Cardiac septum (tissue), 1 donor: ENCODE results near the gene GAGE2A. TPM values are rescaled to one million over a fixed set of nuclear protein-coding genes. Genes with fewer than 3 reads are reported as not detected.
"Not testable (repeated sequence)": the region's sequence is repeated elsewhere in the genome, so short reads cannot be mapped to it uniquely, and the experiment has no call there.

Experiments used
- DNase-seq: peaks from one replicate; pipeline ENCODE4 v3.0.0-alpha.2; 2020; ENCODE audit warnings: low spot score
- intact Hi-C: fragments of 100-400 bp; cut with DNase I; formaldehyde crosslinking; loops from one replicate; pipeline ENCODE4 v1.14.0; 2022
- long read RNA-seq: library from polyadenylated mRNA; unstranded; transcript quantifications from one replicate; pipeline ENCODE4 v2.0.0, GENCODE V29; 2021
- total RNA-seq: library from RNA; stranded (reverse); fragmentation: NEBNext Ultra II Directional; extraction: Animal tissue kit (Norgen Biotek cat#: 25700); gene quantifications from one replicate; pipeline ENCODE4 v1.2.1, GENCODE V29; 2021
- donor health status: DM: no; HTN: no; CAD: no.

GAGE2A gene
- not detected for total RNA-seq
- long read RNA-seq = 0 reads

GRCh38 chrX:49589196-49589595 is at the start of gene GAGE2A:
TSS of gene GAGE2A (plus strand) at chrX:49589496. CDS start at chrX:49590651, 1,155 bp downstream.
- intact Hi-C loops, DNase-seq: not testable (repeated sequence)

- DNase-seq, intact Hi-C loops: not testable (repeated sequence)
Observed at GRCh38 chrX:49541433-49541832, 47.9 kb upstream of the GAGE2A start, which contains the start of gene GAGE12D. TSS of gene GAGE12D (plus strand) at chrX:49541733. CDS start at chrX:49542888, 1,155 bp downstream.

- intact Hi-C loops, DNase-seq: not testable (repeated sequence)
Observed at GRCh38 chrX:49550989-49551388, 38.3 kb upstream of the GAGE2A start, which contains the start of gene GAGE12E. TSS of gene GAGE12E (plus strand) at chrX:49551289. CDS start at chrX:49552444, 1,155 bp downstream.

GRCh38 chrX:49560542-49560941 is 28.8 kb upstream of the GAGE2A start, which contains the start of gene GAGE12F:
TSS of gene GAGE12F (plus strand) at chrX:49560842. CDS start at chrX:49561997, 1,155 bp downstream.
- DNase-seq, intact Hi-C loops: not testable (repeated sequence)

GRCh38 chrX:49568728-49569127 is 20.6 kb upstream of the GAGE2A start:
- DNase-seq, intact Hi-C loops: not testable (repeated sequence)

GRCh38 chrX:49569152-49569551 is 20.1 kb upstream of the GAGE2A start:
- intact Hi-C loops, DNase-seq: not testable (repeated sequence)

GRCh38 chrX:49570100-49570499 is 19.2 kb upstream of the GAGE2A start, which contains the start of gene GAGE12G:
TSS of gene GAGE12G (plus strand) at chrX:49570400. CDS start at chrX:49571555, 1,155 bp downstream.
- intact Hi-C loops, DNase-seq: not testable (repeated sequence)

- intact Hi-C loops = not testable (repeated sequence)
Observed at GRCh38 chrX:49579649-49580048, 9.6 kb upstream of the GAGE2A start, which contains the start of gene GAGE12H. TSS of gene GAGE12H (plus strand) at chrX:49579949. CDS start at chrX:49581104, 1,155 bp downstream.

GRCh38 chrX:49589769-49590478 is 628 bp downstream of the GAGE2A start:
- peak; percentile 78 for DNase-seq
- intact Hi-C loops = not testable (repeated sequence)

More at GRCh38 chrX:49579649-49580048, 9.6 kb upstream of the GAGE2A start, which contains the start of gene GAGE12H:
- DNase-seq = not testable (repeated sequence)

- DNase-seq, intact Hi-C loops: not testable (repeated sequence)
Observed at GRCh38 chrX:49590488-49590887, 1.2 kb downstream of the GAGE2A start.

- intact Hi-C loops, DNase-seq: not testable (repeated sequence)
Observed at GRCh38 chrX:49598720-49599119, 9.4 kb downstream of the GAGE2A start, which contains the start of gene GAGE1. TSS of gene GAGE1 (plus strand) at chrX:49599020. CDS start at chrX:49600175, 1,155 bp downstream.

- DNase-seq = no peak
- intact Hi-C loops = no loop called here
Observed at GRCh38 chrX:49610718-49611310, 21.5 kb downstream of the GAGE2A start.

GRCh38 chrX:49618574-49618973 is 29.3 kb downstream of the GAGE2A start:
- no peak for DNase-seq
- intact Hi-C loops = no loop called here

- intact Hi-C loops = no loop called here
- no peak for DNase-seq
Observed at GRCh38 chrX:49627086-49627777, 37.9 kb downstream of the GAGE2A start.

- intact Hi-C loops = no loop called here
- DNase-seq = no peak
Observed at GRCh38 chrX:49644991-49645637, 55.8 kb downstream of the GAGE2A start.
